ENCODE measurements around the gene PATZ1. TPM values are rescaled to one million over a fixed set of nuclear protein-coding genes. Genes with fewer than 3 reads are reported as not detected.

The PATZ1 gene
- total and polyA plus RNA-seq, 2 of the 4 experiments (the other 2 are of a cell fraction): 6.5 to 10.5 TPM

DNA sequence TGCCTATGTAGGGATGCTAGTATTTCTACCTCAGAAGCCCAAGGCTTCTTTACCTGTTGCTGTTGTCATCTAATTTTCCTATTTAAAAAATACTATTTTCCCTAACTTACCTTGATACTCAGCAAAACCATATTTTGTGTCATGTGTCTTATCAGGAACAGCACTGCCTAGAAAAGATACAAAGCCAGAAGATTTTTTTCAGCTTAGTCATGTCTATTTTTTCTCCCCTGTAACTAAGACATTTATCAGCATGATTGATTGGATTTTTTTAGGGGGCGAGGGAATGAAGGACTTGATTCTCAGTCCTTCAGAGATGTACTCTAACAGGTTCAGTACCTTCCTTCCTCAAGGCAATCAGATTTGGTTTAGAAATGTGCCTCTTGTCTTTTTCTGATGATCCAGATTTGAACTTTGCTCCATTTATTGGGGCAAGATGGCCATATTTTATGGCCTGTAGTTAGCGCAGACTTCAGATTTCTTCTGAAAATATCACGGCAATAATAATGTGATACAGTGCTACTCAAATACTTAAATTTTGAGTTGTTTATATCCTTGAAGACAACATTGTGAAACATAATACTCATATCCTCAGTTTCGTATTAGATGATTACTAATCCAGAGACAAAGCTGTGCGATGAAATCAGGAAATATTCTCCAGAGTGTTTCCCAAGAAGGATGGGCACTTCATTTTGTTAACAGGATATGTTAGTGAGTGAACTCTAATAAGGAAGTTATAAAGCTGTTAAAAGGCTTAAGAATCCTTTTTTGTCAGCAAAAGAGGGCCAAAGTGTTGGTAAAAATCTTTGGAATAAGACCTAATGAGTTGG lies 50.1 kb downstream of the PATZ1 start (continued):
- TF ChIP-seq, protein P1, sequence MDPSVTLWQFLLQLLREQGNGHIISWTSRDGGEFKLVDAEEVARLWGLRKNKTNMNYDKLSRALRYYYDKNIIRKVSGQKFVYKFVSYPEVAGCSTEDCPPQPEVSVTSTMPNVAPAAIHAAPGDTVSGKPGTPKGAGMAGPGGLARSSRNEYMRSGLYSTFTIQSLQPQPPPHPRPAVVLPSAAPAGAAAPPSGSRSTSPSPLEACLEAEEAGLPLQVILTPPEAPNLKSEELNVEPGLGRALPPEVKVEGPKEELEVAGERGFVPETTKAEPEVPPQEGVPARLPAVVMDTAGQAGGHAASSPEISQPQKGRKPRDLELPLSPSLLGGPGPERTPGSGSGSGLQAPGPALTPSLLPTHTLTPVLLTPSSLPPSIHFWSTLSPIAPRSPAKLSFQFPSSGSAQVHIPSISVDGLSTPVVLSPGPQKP (IDR thresholded peaks at IDR 0.05; ENCODE audit: borderline replicate concordance, low read depth, low read length): no peak

GRCh38 chr22:31295360-31295759 lies 50.8 kb downstream of the PATZ1 start:
- no TSS peak for BruUV-seq (replicated peaks)
- Histone ChIP-seq H4K8ac (ENCODE audit: low read depth in 2 of 2, low read length in 2 of 2) (no peak overlapping the region), H2AK9ac (replicated peaks; ENCODE audit: low read depth, low read length, poor library complexity) (no peak overlapping the region), H2AFZ (replicated peaks; ENCODE audit: low read length, poor library complexity) (no peak overlapping the region), H2AK5ac (ENCODE audit: low read depth, low read length) (no peak overlapping the region), H4K91ac (ENCODE audit: insufficient read depth, low read depth, low read length) (no peak overlapping the region), H3K18ac (ENCODE audit: low read depth, low read length) (no peak overlapping the region), H3K4me1 (ENCODE audit: control insufficient read depth, insufficient read depth, low read length) (peaks cover 9% of the 10 kb centered on the region; the same call in 1 of the 2 replicates), H4K5ac (ENCODE audit: low read depth, low read length) (no peak overlapping the region), H3K79me1 (ENCODE audit: low read depth in 1 of 2, low read length in 2 of 2) (peaks cover 8 to 21% of the 10 kb centered on the region in 2 experiments; a peak in 3 of 4 replicates), H3K27ac (ENCODE audit: insufficient read depth, low read length) (no peak overlapping the region), H3K4me3 (ENCODE audit: insufficient read depth, low read depth, low read length) (no peak overlapping the region), H3K9me3 (ENCODE audit: control insufficient read depth, insufficient read depth, low read length) (no peaks in the 10 kb centered on the region), H3K9ac (ENCODE audit: low read depth, low read length) (no peak overlapping the region), H2BK120ac (ENCODE audit: low read depth, low read length) (0 out of 2 replicates have a peak overlapping the region, but pooled peaks have one; percentile 6), H3K9me1 (ENCODE audit: insufficient read depth, low read length) (no peaks in the 10 kb centered on the region), H2BK5ac (ENCODE audit: low read depth, low read length, poor library complexity, severe bottlenecking) (peak overlapping the region; percentile 9), H3K56ac (ENCODE audit: extremely low read depth, insufficient read depth, low read length) (no peak overlapping the region), H3K27me3 (ENCODE audit: control insufficient read depth, insufficient read depth, low read length) (no peaks in the 10 kb centered on the region), H2BK20ac (ENCODE audit: low read depth, low read length) (0 out of 2 replicates have a peak overlapping the region, but pooled peaks have one; percentile 22), H3K23ac (ENCODE audit: low read depth, low read length) (no peak overlapping the region; the same call in 1 of the 2 replicates), H3K4ac (ENCODE audit: low read depth, low read length) (no peak overlapping the region), H3K14ac (replicated peaks; ENCODE audit: low read depth, low read length) (no peak overlapping the region), H3K4me2 (ENCODE audit: low read depth, low read length) (peak overlapping the region; percentile 62; the same call in 1 of the 2 replicates), H3K36me3 (ENCODE audit: control insufficient read depth, insufficient read depth, low read length) (no peaks in the 10 kb centered on the region), H2BK15ac (ENCODE audit: low read depth, low read length) (no peak overlapping the region), H4K20me1 (ENCODE audit: insufficient read depth, low read length) (no peaks in the 10 kb centered on the region)
- dilution Hi-C loops (cut with HindIII; ENCODE audit: low sequenced_read_pairs, unreplicated experiment) (no loop called here), in situ Hi-C loops (cut with MboI; ENCODE audit: low sequenced_read_pairs) (no loop called here), intact Hi-C loops (cut with micrococcal nuclease) (no loop called here)
- CTCF ChIA-PET: interaction anchor here (1.8 kb wide), 1 partner anchor 18 kb away, joined by 6 read pairs; no protein-coding TSS in a partner anchor
- WGBS, 2 experiments (ENCODE audit: extremely low coverage in 2 of 2, insufficient read length in 1 of 2): no CpG with 5 or more reads among the region's 3 CpGs
- no peak for ATAC-seq (ENCODE audit: low read depth)
- POLR2A ChIA-PET (ENCODE audit: unreplicated experiment): no interaction called here
- no peak for DNase-seq
- TF ChIP-seq, protein P2, sequence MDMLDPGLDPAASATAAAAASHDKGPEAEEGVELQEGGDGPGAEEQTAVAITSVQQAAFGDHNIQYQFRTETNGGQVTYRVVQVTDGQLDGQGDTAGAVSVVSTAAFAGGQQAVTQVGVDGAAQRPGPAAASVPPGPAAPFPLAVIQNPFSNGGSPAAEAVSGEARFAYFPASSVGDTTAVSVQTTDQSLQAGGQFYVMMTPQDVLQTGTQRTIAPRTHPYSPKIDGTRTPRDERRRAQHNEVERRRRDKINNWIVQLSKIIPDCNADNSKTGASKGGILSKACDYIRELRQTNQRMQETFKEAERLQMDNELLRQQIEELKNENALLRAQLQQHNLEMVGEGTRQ (IDR thresholded peaks at IDR 0.05; ENCODE audit: low read depth, low read length): no peak
- TF ChIP-seq SMC3 (IDR thresholded peaks at IDR 0.05; ENCODE audit: low read depth, low read length) (no peak), RAD21 (IDR thresholded peaks at IDR 0.05; ENCODE audit: low read length) (no peak), RFX5 (IDR thresholded peaks at IDR 0.05; ENCODE audit: low read depth, low read length) (no peak), CTCF (conservative IDR thresholded peaks at IDR 0.05; ENCODE audit: low read depth, low read length) (no peak), POLR2A (IDR thresholded peaks at IDR 0.05; ENCODE audit: low read depth, low read length) (no peak), MAFK (IDR thresholded peaks at IDR 0.05; ENCODE audit: low read depth, low read length) (no peak), CEBPB (IDR thresholded peaks at IDR 0.05; ENCODE audit: low read depth, low read length) (no peak), MXI1 (IDR thresholded peaks at IDR 0.05; ENCODE audit: borderline replicate concordance, low read depth, low read length) (no peak)
- TF ChIP-seq, protein P1 (IDR thresholded peaks at IDR 0.05; ENCODE audit: borderline replicate concordance, low read depth, low read length): no peak

All from IMR-90 (cell line).